ENCODE measurements around the gene ATP6V0D1.
A peak's percentile ranks its signal among the peaks of the same experiment; 100 is the strongest.

Gene ATP6V0D1

GRCh38 chr16:67444259-67445125 is 36.5 kb downstream of the ATP6V0D1 start:
- no peak for DNase-seq

- DNase-seq: no peak
Observed at GRCh38 chr16:67443265-67443664, 37.7 kb downstream of the ATP6V0D1 start.

GRCh38 chr16:67442581-67443255 is 38.2 kb downstream of the ATP6V0D1 start:
- no peak for DNase-seq

- DNase-seq: no peak
Observed at GRCh38 chr16:67441907-67442306, 39.0 kb downstream of the ATP6V0D1 start.

- no peak for DNase-seq
Observed at GRCh38 chr16:67441271-67441753, 39.6 kb downstream of the ATP6V0D1 start.

- no peak for DNase-seq
Observed at GRCh38 chr16:67438824-67439393, 42.0 kb downstream of the ATP6V0D1 start.

- no peak for DNase-seq
Observed at GRCh38 chr16:67438098-67438791, 42.7 kb downstream of the ATP6V0D1 start.

- DNase-seq: no peak
Observed at GRCh38 chr16:67437513-67437912, 43.4 kb downstream of the ATP6V0D1 start.

GRCh38 chr16:67436640-67437193 is 44.2 kb downstream of the ATP6V0D1 start:
- no peak for DNase-seq

- DNase-seq: no peak
Observed at GRCh38 chr16:67435758-67436164, 45.2 kb downstream of the ATP6V0D1 start.

GRCh38 chr16:67433131-67433719 is 47.7 kb downstream of the ATP6V0D1 start:
- DNase-seq: no peak

- no peak for DNase-seq
Observed at GRCh38 chr16:67432506-67432890, 48.5 kb downstream of the ATP6V0D1 start.

GRCh38 chr16:67431775-67432505 is 49.0 kb downstream of the ATP6V0D1 start:
- DNase-seq: no peak

- peak; percentile 45 to 57 for DNase-seq
Observed at GRCh38 chr16:67430977-67431774, 49.8 kb downstream of the ATP6V0D1 start, which contains the start of gene HSD11B2. TSS of gene HSD11B2 (plus strand) at chr16:67431121. CDS start at chr16:67431249, 128 bp downstream.

- peak; percentile 56 to 65 for DNase-seq
Observed at GRCh38 chr16:67430504-67430976, 50.4 kb downstream of the ATP6V0D1 start.

GRCh38 chr16:67429799-67430503 is 51.0 kb downstream of the ATP6V0D1 start:
- peak in 1 of 2 experiments; percentile 28 for DNase-seq

- DNase-seq: no peak
Observed at GRCh38 chr16:67429053-67429798, 51.7 kb downstream of the ATP6V0D1 start.

GRCh38 chr16:67428146-67428731 is 52.7 kb downstream of the ATP6V0D1 start:
- DNase-seq: peak; percentile 72 to 76

- DNase-seq: no peak
Observed at GRCh38 chr16:67426950-67427349, 54.0 kb downstream of the ATP6V0D1 start.

Measured in activated T-cell treated with anti-CD3 and anti-CD28 coated beads, Interleukin-2, amount 50 U/mL, for 48 hours (primary cell).